Type B pancreatic cell (in vitro differentiated cells): ENCODE data around the gene RMDN3. TPM values are rescaled to one million over a fixed set of nuclear protein-coding genes. Genes with fewer than 3 reads are reported as not detected.

Experiments used
- DNase-seq: peaks from one replicate; pipeline ENCODE4 v3.0.0; 2021; ENCODE audit warnings: mixed read lengths; ENCODE audit not compliant: unreplicated experiment; ENCODE audit errors: extremely low spot score
- H3K27ac Mint-ChIP-seq: 2 replicates; pipeline ENCODE4 v1.8.0; 2021; ENCODE audit warnings: mild to moderate bottlenecking, mixed read lengths
- H3K27me3 Mint-ChIP-seq: 2 replicates; pipeline ENCODE4 v1.8.0; 2021; ENCODE audit warnings: mixed read lengths
- H3K36me3 Mint-ChIP-seq: 2 replicates; pipeline ENCODE4 v1.8.0; 2021; ENCODE audit warnings: mixed read lengths
- H3K4me1 Mint-ChIP-seq: one replicate; pipeline ENCODE4 v1.8.0; 2021; ENCODE audit warnings: mixed read lengths; ENCODE audit not compliant: unreplicated experiment
- H3K4me3 Mint-ChIP-seq: 2 replicates; pipeline ENCODE4 v1.8.0; 2021; ENCODE audit warnings: mild to moderate bottlenecking, mixed read lengths
- H3K9me3 Mint-ChIP-seq: 2 replicates; pipeline ENCODE4 v1.8.0; 2021; ENCODE audit warnings: mixed read lengths
- total RNA-seq: library from RNA; stranded (reverse); gene quantifications from 2 replicates; pipeline ENCODE4 v1.2.1, GENCODE V29; 2021; ENCODE audit warnings: low replicate concordance
- TF ChIP-seq, protein P1 (sequence below): fragments of 200-600 bp; sonication (generic); conservative IDR thresholded peaks from 2 replicates; pipeline ENCODE4 v1.5.0; 2021; ENCODE audit warnings: antibody characterized with exemption, mild to moderate bottlenecking

Gene RMDN3
- total RNA-seq, 1 donor from 2014 or later = 32.0 TPM

DNA sequence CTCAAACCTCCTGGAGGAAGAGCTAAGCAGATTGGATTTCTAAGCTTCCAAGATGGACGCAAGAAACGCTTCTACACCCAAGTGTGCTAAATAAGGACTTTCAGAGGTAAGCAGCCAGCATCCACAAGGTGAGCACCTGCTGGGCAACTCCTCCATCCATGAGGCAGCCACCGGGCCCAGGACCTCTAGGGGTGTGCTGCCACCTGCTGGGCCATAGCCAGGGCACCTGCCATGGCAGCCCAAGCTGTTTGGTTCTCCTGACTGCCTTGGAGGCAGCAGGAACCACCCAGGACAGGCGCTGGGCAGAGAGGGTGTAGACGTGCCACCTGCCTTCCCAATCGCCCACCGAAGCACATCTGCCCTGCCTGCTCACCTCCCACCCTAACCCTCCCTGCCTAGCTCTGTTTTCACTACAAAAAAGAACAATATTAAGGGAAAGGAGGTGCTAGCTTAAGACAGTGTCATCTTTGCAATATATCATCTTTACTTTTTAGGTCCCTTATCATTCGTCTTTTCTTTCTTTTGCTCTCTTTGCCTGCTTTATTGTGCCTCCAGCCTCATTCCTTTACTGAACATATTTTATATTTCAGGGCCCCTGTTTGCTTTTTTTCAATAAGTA, 27.7 kb upstream of the RMDN3 start:
- H3K36me3 Mint-ChIP-seq = no peaks in the 10 kb centered on the region
- no peaks in the 10 kb centered on the region for H3K27me3 Mint-ChIP-seq
- peak overlapping the region; percentile 37 for H3K27ac Mint-ChIP-seq
- peak; percentile 81 for DNase-seq
- H3K4me1 Mint-ChIP-seq = peaks cover 22% of the 10 kb centered on the region
- H3K4me3 Mint-ChIP-seq = no peak overlapping the region
- no peaks in the 10 kb centered on the region for H3K9me3 Mint-ChIP-seq
- TF ChIP-seq, protein P1, sequence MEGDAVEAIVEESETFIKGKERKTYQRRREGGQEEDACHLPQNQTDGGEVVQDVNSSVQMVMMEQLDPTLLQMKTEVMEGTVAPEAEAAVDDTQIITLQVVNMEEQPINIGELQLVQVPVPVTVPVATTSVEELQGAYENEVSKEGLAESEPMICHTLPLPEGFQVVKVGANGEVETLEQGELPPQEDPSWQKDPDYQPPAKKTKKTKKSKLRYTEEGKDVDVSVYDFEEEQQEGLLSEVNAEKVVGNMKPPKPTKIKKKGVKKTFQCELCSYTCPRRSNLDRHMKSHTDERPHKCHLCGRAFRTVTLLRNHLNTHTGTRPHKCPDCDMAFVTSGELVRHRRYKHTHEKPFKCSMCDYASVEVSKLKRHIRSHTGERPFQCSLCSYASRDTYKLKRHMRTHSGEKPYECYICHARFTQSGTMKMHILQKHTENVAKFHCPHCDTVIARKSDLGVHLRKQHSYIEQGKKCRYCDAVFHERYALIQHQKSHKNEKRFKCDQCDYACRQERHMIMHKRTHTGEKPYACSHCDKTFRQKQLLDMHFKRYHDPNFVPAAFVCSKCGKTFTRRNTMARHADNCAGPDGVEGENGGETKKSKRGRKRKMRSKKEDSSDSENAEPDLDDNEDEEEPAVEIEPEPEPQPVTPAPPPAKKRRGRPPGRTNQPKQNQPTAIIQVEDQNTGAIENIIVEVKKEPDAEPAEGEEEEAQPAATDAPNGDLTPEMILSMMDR = peak; percentile 75

DNA sequence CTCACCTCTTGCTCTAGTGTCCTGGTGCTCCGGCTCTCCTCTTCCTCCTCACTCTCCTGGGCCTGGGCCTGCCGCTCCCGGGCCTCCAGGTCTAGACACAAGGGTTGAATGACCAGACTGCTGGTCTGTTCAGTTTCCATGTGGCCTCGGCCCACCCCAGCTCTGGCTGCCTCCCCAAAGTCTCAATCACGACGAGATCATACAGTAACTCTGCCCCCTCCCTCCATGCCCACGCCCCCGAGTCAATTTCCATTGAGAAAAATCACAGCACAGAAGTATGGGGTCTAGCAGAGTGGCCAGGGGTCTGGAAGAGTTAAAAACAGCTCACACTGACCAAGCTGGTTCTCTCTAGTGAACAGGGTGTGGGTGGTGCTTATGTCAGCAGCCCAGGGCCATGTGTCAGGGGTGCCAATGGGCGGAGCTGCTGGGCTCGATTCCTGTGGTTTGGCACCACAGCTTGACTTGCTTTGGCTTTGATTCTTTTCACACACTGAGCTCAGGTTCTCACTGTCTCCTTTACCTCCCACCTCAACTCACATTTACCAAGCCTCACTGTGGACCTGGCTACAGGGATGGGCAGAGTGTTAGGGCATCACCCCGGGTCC, 21.6 kb upstream of the RMDN3 start:
- Mint-ChIP-seq H3K9me3 (no peaks in the 10 kb centered on the region), H3K27me3 (no peaks in the 10 kb centered on the region), H3K4me3 (no peak overlapping the region), H3K36me3 (no peaks in the 10 kb centered on the region), H3K27ac (peak overlapping the region; percentile 41), H3K4me1 (no peaks in the 10 kb centered on the region)
- DNase-seq = no peak
- TF ChIP-seq, protein P1 = no peak

DNA sequence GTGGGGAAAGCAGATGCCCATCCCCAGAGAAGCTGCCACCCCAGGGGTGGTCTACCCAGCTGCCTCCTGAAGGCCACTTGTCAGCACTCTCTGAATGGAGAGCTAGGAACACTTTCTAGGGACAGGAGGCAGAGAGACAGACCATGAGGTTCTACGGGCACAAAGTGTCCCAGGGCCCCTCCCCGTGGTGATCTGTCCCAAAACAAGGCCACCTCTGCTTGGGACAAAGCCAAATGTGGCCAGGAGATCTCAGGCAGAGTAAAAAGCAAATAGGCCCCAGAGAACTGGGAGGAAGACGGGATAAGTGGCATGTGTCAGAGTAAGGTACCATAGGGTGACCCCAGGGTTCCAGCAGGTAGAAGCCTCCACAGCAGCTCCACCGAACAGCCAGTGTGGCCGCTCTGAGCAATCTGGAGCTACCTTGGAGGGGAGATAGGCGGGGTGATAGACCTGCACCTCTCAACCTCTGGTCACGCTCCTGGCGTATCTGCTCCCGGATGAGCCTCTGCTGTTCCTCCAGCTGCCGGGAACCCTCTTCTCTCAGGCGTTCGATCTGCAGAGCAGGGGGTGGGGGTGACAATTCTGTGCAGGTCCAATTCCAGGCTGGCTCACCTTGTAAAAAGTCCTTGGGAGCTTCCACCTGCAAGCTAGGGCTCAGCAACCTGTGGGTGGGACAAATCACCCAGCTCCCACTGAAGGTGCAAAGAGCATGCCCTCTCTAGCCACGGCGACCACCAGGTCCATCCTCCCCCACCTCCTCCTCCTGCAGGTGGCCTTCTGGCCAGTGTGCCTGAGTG, 20.9 kb upstream of the RMDN3 start:
- no peaks in the 10 kb centered on the region for H3K36me3 Mint-ChIP-seq
- no peaks in the 10 kb centered on the region for H3K4me1 Mint-ChIP-seq

DNA sequence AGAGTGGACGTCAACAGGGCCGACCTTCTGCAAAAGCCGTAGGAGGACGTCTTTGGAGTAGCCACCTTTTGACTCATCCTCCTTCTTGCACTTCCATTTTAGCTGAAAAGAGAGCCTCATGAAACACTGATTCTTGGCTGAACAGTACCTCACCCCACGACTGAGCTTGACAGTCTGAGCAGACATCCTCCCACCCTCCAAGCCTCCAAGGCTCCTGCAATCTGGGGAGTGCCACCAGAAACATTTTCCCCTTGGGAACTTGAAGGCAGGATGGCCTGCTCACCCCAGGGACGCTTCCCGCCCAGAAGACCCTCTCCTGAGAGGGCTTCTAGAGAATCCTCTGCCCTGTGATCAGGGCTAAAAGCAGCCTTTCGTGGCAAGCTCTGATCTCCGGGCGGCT, 20.0 kb upstream of the RMDN3 start:
- no peak for DNase-seq
- Mint-ChIP-seq H3K4me3 (no peak overlapping the region), H3K4me1 (peaks cover 2% of the 10 kb centered on the region), H3K9me3 (no peaks in the 10 kb centered on the region), H3K36me3 (no peaks in the 10 kb centered on the region), H3K27me3 (no peaks in the 10 kb centered on the region), H3K27ac (no peak overlapping the region)
- TF ChIP-seq, protein P1 = no peak

More for the DNA sequence above, 20.9 kb upstream of the RMDN3 start:
- no peak overlapping the region for H3K4me3 Mint-ChIP-seq
- TF ChIP-seq, protein P1 = no peak
- no peaks in the 10 kb centered on the region for H3K9me3 Mint-ChIP-seq
- DNase-seq = no peak
- H3K27me3 Mint-ChIP-seq = no peaks in the 10 kb centered on the region
- H3K27ac Mint-ChIP-seq = no peak overlapping the region

DNA sequence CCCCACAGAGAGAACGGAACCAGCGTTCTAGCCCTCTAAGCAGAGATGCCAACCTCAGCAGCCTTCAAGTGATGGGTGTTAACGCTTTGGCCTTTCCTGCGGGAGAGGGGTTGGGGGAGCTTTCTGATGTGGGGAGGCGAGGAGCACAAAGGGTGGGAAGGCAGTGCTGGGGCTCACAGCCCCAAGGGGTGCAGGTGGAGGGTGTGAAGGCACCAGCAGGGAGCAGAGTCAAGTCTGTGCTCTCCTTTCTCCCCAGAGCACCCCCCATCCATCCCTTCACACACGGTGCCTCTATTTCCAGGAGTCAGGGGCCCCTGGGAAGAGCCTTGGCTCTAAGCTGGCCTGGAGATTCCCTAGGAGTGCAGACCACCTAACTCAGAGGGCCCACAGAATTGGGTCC, 18.8 kb upstream of the RMDN3 start:
- no peak for DNase-seq
- TF ChIP-seq, protein P1 = no peak
- Mint-ChIP-seq H3K9me3 (no peaks in the 10 kb centered on the region), H3K27ac (no peak overlapping the region), H3K36me3 (no peaks in the 10 kb centered on the region), H3K4me3 (no peak overlapping the region), H3K27me3 (no peaks in the 10 kb centered on the region), H3K4me1 (peaks cover 10% of the 10 kb centered on the region)
